K562 (cell line): Measurements from ENCODE around the gene KLHL13.

Source experiments
- CTCF ChIP-seq, 3 experiments: IDR thresholded peaks in 2 of 3; conservative IDR thresholded peaks in 1 of 3; 2 replicates each; pipeline ENCODE4 v1.5.1; 2011 to 2012; ENCODE audit warnings: low read length in 3 of 3, mild to moderate bottlenecking in 3 of 3, control low read depth in 2 of 3, improper control_type of control experiment in 1 of 3, inconsistent platforms in 1 of 3, low read depth in 1 of 3, mixed read lengths in 1 of 3, moderate library complexity in 1 of 3; ENCODE audit not compliant: insufficient read depth in 2 of 3
- MAX ChIP-seq: sonication (generic); formaldehyde crosslinking; IDR thresholded peaks from 2 replicates; pipeline ENCODE4 v1.9.0; 2022; ENCODE audit warnings: mild to moderate bottlenecking, missing genetic modification reagents
- ZNF551 ChIP-seq: fragments of 250-450 bp; sonication (Bioruptor Pico); IDR thresholded peaks from 2 replicates; pipeline ENCODE4 v1.5.0; 2021; ENCODE audit warnings: mild to moderate bottlenecking, moderate library complexity

GRCh38 chrX:117851025-117851424 is 265.6 kb downstream of the KLHL13 start:
- TF ChIP-seq ZNF551 (CRISPR knock-in tag): no peak
- TF ChIP-seq MAX (CRISPR knock-in tag): no peak
- no peak for TF ChIP-seq CTCF (IDR thresholded peaks at IDR 0.05 in 2 of 3, conservative IDR thresholded peaks at IDR 0.05 in 1 of 3; ENCODE audit: insufficient read depth in 2 of 3, low read depth in 1 of 3, low read length in 3 of 3)
